Adrenal gland (tissue), 12 donors: ENCODE data around the gene PRKN. TPM values are rescaled to one million over a fixed set of nuclear protein-coding genes. Genes with fewer than 3 reads are reported as not detected.

ENCODE experiments used
- DNase-seq, 7 donors: peaks; one replicate each; pipeline ENCODE4 v3.0.0-alpha.2; 2019 to 2020
- H3K27ac ChIP-seq, 5 donors: fragments of 200-600 bp; sonication (generic) in 4 of 5; 1 replicate in 3 of 5; 2 replicates in 2 of 5; pipeline versions ENCODE4 v1.5.1 to v1.8.0; 2016 to 2020; ENCODE audit warnings: mild to moderate bottlenecking in 1 of 5
- H3K27me3 ChIP-seq: fragments of 200-600 bp; 2 replicates; pipeline ENCODE4 v1.8.0; 2021
- H3K36me3 ChIP-seq, 2 donors: fragments of 200-600 bp; replicated peaks in 1 of 2; 1 replicate in 1 of 2; 2 replicates in 1 of 2; pipeline versions ENCODE4 v1.5.1 to v1.8.0; 2018 to 2022
- H3K4me1 ChIP-seq, 2 donors: fragments of 200-600 bp; replicated peaks in 1 of 2; 1 replicate in 1 of 2; 2 replicates in 1 of 2; pipeline versions ENCODE4 v1.5.1 to v1.8.0; 2018 to 2021
- H3K4me3 ChIP-seq, 4 donors: fragments of 200-600 bp; sonication (generic) in 3 of 4; one replicate each; pipeline ENCODE4 v1.5.1; 2016 to 2018
- H3K9me3 ChIP-seq, 3 donors: fragments of 200-600 bp; sonication (generic) in 1 of 3; replicated peaks in 1 of 3; 1 replicate in 2 of 3; 2 replicates in 1 of 3; pipeline versions ENCODE4 v1.5.1 to v1.8.0; 2016 to 2021
- CTCF ChIP-seq, 6 experiments: fragments of 450-650 bp in 4 of 6; fragments of 200-600 bp in 2 of 6; sonication (generic) in 1 of 6; IDR thresholded peaks; 1 replicate in 5 of 6; 2 replicates in 1 of 6; pipeline versions ENCODE4 v1.5.1 to v1.8.0; 2016 to 2021; ENCODE audit warnings: antibody characterized with exemption in 6 of 6, mild to moderate bottlenecking in 2 of 6, moderate library complexity in 1 of 6
- POLR2A ChIP-seq, 2 donors: fragments of 450-650 bp; IDR thresholded peaks; one replicate each; pipeline ENCODE4 v1.6.1; 2017; ENCODE audit warnings: antibody characterized with exemption in 2 of 2, mild to moderate bottlenecking in 2 of 2, moderate library complexity in 1 of 2
- WGBS, 4 donors: extraction: QIAGEN DNeasy Blood & Tissue Kit in 2 of 4; methylation state at CpG; one replicate each; pipeline versions ENCODE4 v1.1.5 to v1.1.7; 2013 to 2017; 5-methylcytosine and 5-hydroxymethylcytosine counted together
- intact Hi-C, 2 donors: fragments of 100-400 bp; cut with DNase I; formaldehyde crosslinking; loops; one replicate each; pipeline versions ENCODE4 v1.14.1 to v1.15.0; 2022 to 2023
- polyA plus RNA-seq, 3 donors: library from polyadenylated mRNA; stranded (reverse); fragments of 200-250 nt in 2 of 3; fragments of 350-450 nt in 1 of 3; fragmentation: Illumina TruSeq in 1 of 3; extraction: RNeasy Lipid Tissue Mini Kit (QIAGEN cat#74804) in 1 of 3; gene quantifications; one replicate each; pipeline ENCODE4 v1.2.3, GENCODE V29; 2013 to 2014
- total RNA-seq, 9 donors: library from RNA; depleted of rRNA in 4 of 9; stranded (reverse); fragments of >200 nt in 4 of 9; fragments of 120-200 nt in 1 of 9; fragmentation: NEBNext Ultra II Directional in 1 of 9; extraction: Animal tissue kit (Norgen Biotek cat#: 25700) in 1 of 9; gene quantifications; one replicate each; pipeline versions ENCODE4 v1.1.0 to v1.2.4, GENCODE V29; 2013 to 2023
- donor health status: healthy with polysubstance abuse.
- donor health status: Bipolar disorder and iron deficiency.
- donor health status: DM: yes; HTN: yes; CAD: no.
- donor health status: DM: no; HTN: no; CAD: no.
- donor health status: DM: no; HTN: no; CAD: no.
- donor health status: DM: yes; HTN: yes; CAD: no.

The PRKN gene
- total and polyA plus RNA-seq, 12 donors, result 1.9 to 159 (median 13.3) TPM

- WGBS, 4 donors, result 75 to 78% (median 77%) methylated on average over 5 of the region's 5 CpGs
These were observed 772.8 kb downstream of the PRKN start for GRCh38 chr6:161954699-161955276.

GRCh38 chr6:161954077-161954476, 773.5 kb downstream of the PRKN start:
- TF ChIP-seq CTCF (IDR thresholded peaks at IDR 0.05) (no peak), POLR2A (IDR thresholded peaks at IDR 0.05) (no peak)
- Histone ChIP-seq H3K4me1 (peaks cover 0 to 18% of the 10 kb centered on the region in 2 donors), H3K27ac (peak overlapping the region in 1 of 5 donors; percentile 27), H3K4me3 (no peak overlapping the region), H3K27me3 (no peaks in the 10 kb centered on the region), H3K36me3 (no peaks in the 10 kb centered on the region), H3K9me3 (no peaks in the 10 kb centered on the region)
- no peak for DNase-seq
- intact Hi-C loops, result no loop called here
- WGBS, 4 donors, result 82 to 93% (median 89%) methylated on average over 10 of the region's 10 CpGs

More at GRCh38 chr6:161954699-161955276, 772.8 kb downstream of the PRKN start:
- Histone ChIP-seq H3K27me3 (no peaks in the 10 kb centered on the region), H3K4me1 (peaks cover 0 to 18% of the 10 kb centered on the region in 2 donors), H3K27ac (peak overlapping the region in 1 of 5 donors; percentile 27), H3K9me3 (no peaks in the 10 kb centered on the region), H3K4me3 (no peak overlapping the region), H3K36me3 (no peaks in the 10 kb centered on the region)
- intact Hi-C loops, result no loop called here
- TF ChIP-seq POLR2A (IDR thresholded peaks at IDR 0.05) (no peak), CTCF (IDR thresholded peaks at IDR 0.05) (no peak)
- peak in 3 of 7 donors; percentile 24 to 48 (median 26) for DNase-seq

GRCh38 chr6:161951126-161951525, 776.4 kb downstream of the PRKN start:
- intact Hi-C loops, result no loop called here
- Histone ChIP-seq H3K27ac (no peak overlapping the region), H3K36me3 (no peaks in the 10 kb centered on the region), H3K4me1 (peaks cover 0 to 18% of the 10 kb centered on the region in 2 donors), H3K9me3 (no peaks in the 10 kb centered on the region), H3K4me3 (no peak overlapping the region), H3K27me3 (no peaks in the 10 kb centered on the region)
- no peak for DNase-seq
- TF ChIP-seq CTCF (IDR thresholded peaks at IDR 0.05) (no peak), POLR2A (IDR thresholded peaks at IDR 0.05) (no peak)
- WGBS, 4 donors, result 49 to 63% (median 58%) methylated on average over 2 of the region's 2 CpGs

- intact Hi-C loops, result no loop called here
- WGBS, 4 donors, result 93 to 100% (median 94%) methylated on average over 2 of the region's 2 CpGs
- H3K4me1 ChIP-seq, result peaks cover 0 to 13% of the 10 kb centered on the region in 2 donors
- DNase-seq, result no peak
- H3K27me3 ChIP-seq, result no peaks in the 10 kb centered on the region
- H3K36me3 ChIP-seq, result no peaks in the 10 kb centered on the region
- TF ChIP-seq CTCF (IDR thresholded peaks at IDR 0.05), result no peak
- no peak for TF ChIP-seq POLR2A (IDR thresholded peaks at IDR 0.05)
- H3K9me3 ChIP-seq, result no peaks in the 10 kb centered on the region
- no peak overlapping the region for H3K4me3 ChIP-seq
- H3K27ac ChIP-seq, result no peak overlapping the region
These were observed 778.0 kb downstream of the PRKN start for GRCh38 chr6:161949531-161949930.
